SK-N-SH treated with all-trans-retinoic acid at 6 μM for 48 hours (cell line): ENCODE results near the gene PTPRO.

Experiments
- ESRRG ChIP-seq: fragments of 250-450 bp; sonication (Bioruptor Pico); IDR thresholded peaks from 2 replicates; pipeline ENCODE4 v1.6.1; 2021; ENCODE audit warnings: mild to moderate bottlenecking
- OSR1 ChIP-seq: fragments of 250-450 bp; sonication (Bioruptor Pico); IDR thresholded peaks from 2 replicates; pipeline ENCODE4 v1.8.0; 2022; ENCODE audit warnings: moderate library complexity, mild to moderate bottlenecking, inconsistent platforms
- TF ChIP-seq, protein P1 (sequence below): fragments of 250-450 bp; sonication (Bioruptor Pico); IDR thresholded peaks from 2 replicates; pipeline ENCODE4 v1.8.0; 2021; ENCODE audit warnings: low read depth, mild to moderate bottlenecking, moderate library complexity, borderline replicate concordance

DNA sequence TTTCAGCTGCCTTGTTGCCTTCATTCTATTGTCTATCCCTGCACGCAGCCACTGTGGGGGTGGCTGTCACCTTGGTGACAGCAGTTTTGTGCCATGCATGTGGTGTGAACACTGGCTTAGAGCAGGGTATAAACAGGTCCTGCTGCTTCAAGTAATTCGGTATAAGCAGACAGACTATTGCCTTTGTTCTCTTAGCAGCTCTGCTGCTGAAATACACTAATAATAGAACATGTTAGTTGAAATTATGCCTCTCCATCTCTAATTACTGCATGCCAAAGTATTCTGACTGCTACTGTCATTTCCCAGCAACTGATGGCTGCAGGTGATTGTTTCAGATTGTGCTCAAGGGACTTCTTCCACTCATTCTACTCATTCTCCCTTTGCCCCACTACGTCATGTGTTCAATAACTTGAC is 34.6 kb downstream of the PTPRO start:
- no peak for TF ChIP-seq OSR1 (CRISPR knock-in tag)
- TF ChIP-seq ESRRG (CRISPR knock-in tag) = no peak
- TF ChIP-seq, protein P1, sequence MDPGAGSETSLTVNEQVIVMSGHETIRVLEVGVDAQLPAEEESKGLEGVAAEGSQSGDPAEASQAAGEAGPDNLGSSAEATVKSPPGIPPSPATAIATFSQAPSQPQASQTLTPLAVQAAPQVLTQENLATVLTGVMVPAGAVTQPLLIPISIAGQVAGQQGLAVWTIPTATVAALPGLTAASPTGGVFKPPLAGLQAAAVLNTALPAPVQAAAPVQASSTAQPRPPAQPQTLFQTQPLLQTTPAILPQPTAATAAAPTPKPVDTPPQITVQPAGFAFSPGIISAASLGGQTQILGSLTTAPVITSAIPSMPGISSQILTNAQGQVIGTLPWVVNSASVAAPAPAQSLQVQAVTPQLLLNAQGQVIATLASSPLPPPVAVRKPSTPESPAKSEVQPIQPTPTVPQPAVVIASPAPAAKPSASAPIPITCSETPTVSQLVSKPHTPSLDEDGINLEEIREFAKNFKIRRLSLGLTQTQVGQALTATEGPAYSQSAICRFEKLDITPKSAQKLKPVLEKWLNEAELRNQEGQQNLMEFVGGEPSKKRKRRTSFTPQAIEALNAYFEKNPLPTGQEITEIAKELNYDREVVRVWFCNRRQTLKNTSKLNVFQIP (CRISPR knock-in tag) = no peak
